H1 (cell line): Measurements from ENCODE around the gene LRRC27. TPM values are rescaled to one million over a fixed set of nuclear protein-coding genes. Genes with fewer than 3 reads are reported as not detected.
"Not testable (repeated sequence)": the region's sequence is repeated elsewhere in the genome, so short reads cannot be mapped to it uniquely, and the experiment has no call there.

Experiments used
- CTCF ChIA-PET: fragments of 300-600 bp; sonication (Branson Sonifier 250); formaldehyde crosslinking; loops from one replicate; lab custom pipeline; 2021; ENCODE audit not compliant: partially characterized antibody; lab: Charles Lee
- POLR2A ChIA-PET: fragments of 300-600 bp; sonication (Branson Sonifier 250); formaldehyde crosslinking; loops from one replicate; lab custom pipeline; 2021; ENCODE audit warnings: inconsistent platforms; ENCODE audit not compliant: partially characterized antibody; lab: Charles Lee
- DNase-seq, 2 experiments: peaks; one replicate each; pipeline versions ENCODE4 v3.0.0 to v3.0.0-alpha.2; 2010 to 2022; ENCODE audit warnings: low spot score in 2 of 2, low read depth in 1 of 2, mixed read lengths in 1 of 2
- FAIRE-seq: peaks from 2 replicates; lab custom pipeline; 2011; peaks lifted over from hg19 to GRCh38; lab: Jason Lieb, UNC
- H2AFZ ChIP-seq: 2 replicates; pipeline ENCODE4 v1.8.1; 2012; ENCODE audit warnings: low read length, inconsistent platforms
- H2AK5ac ChIP-seq: 2 replicates; pipeline ENCODE4 v1.6.1; 2013; ENCODE audit warnings: low read depth, low read length
- H2BK120ac ChIP-seq: replicated peaks from 2 replicates; pipeline ENCODE3; 2013; ENCODE audit warnings: low read depth, low read length, inconsistent platforms
- H2BK12ac ChIP-seq: 2 replicates; pipeline ENCODE4 v1.6.1; 2013; ENCODE audit warnings: low read depth, low read length
- H2BK15ac ChIP-seq: 2 replicates; pipeline ENCODE4 v1.6.1; 2013; ENCODE audit warnings: low read length
- H2BK20ac ChIP-seq: 2 replicates; pipeline ENCODE4 v1.6.1; 2013; ENCODE audit warnings: low read length
- H2BK5ac ChIP-seq: 2 replicates; pipeline ENCODE4 v1.6.1; 2013; ENCODE audit warnings: low read depth, low read length
- H3K14ac ChIP-seq: 2 replicates; pipeline ENCODE4 v1.6.1; 2013; ENCODE audit warnings: inconsistent platforms; ENCODE audit not compliant: insufficient read length
- H3K18ac ChIP-seq: 2 replicates; pipeline ENCODE4 v1.6.1; 2013; ENCODE audit warnings: low read length; ENCODE audit errors: extremely low read depth
- H3K23ac ChIP-seq: 2 replicates; pipeline ENCODE4 v1.6.1; 2013; ENCODE audit warnings: inconsistent platforms; ENCODE audit not compliant: insufficient read length
- H3K23me2 ChIP-seq: 2 replicates; pipeline ENCODE4 v1.6.1; 2013; ENCODE audit warnings: low read depth, low read length
- H3K27ac ChIP-seq: 2 replicates; pipeline ENCODE4 v1.6.1; 2011; ENCODE audit warnings: low read depth, low read length, inconsistent platforms
- H3K27me3 ChIP-seq, 4 experiments: replicated peaks in 1 of 4; 1 replicate in 1 of 4; 2 replicates in 3 of 4; pipeline versions ENCODE4 v1.6.1 to v1.8.1; 2011 to 2013; ENCODE audit warnings: low read length in 3 of 4, mild to moderate bottlenecking in 3 of 4, inconsistent platforms in 2 of 4, mixed read lengths in 2 of 4, moderate library complexity in 1 of 4; ENCODE audit not compliant: control insufficient read depth in 3 of 4, insufficient read depth in 3 of 4; ENCODE audit errors: extremely low read depth in 1 of 4
- H3K36me3 ChIP-seq, 4 experiments: 2 replicates each; pipeline versions ENCODE4 v1.6.1 to v1.8.1; 2011 to 2013; ENCODE audit warnings: mild to moderate bottlenecking in 4 of 4, low read length in 3 of 4, moderate library complexity in 2 of 4, control low read depth in 1 of 4, inconsistent platforms in 1 of 4; ENCODE audit not compliant: insufficient read depth in 4 of 4, control insufficient read depth in 2 of 4
- H3K4ac ChIP-seq: replicated peaks from 2 replicates; pipeline ENCODE3; 2013; ENCODE audit warnings: low read length, low read depth, mixed read lengths, inconsistent platforms; ENCODE audit not compliant: insufficient read length
- H3K4me1 ChIP-seq, 4 experiments: replicated peaks in 1 of 4; 1 replicate in 1 of 4; 2 replicates in 3 of 4; pipeline versions ENCODE4 v1.6.1 to v1.8.1; 2011 to 2013; ENCODE audit warnings: low read length in 3 of 4, inconsistent platforms in 2 of 4, mixed read lengths in 1 of 4; ENCODE audit not compliant: insufficient read depth in 4 of 4, control insufficient read depth in 3 of 4
- H3K4me2 ChIP-seq, 2 experiments: 2 replicates each; pipeline versions ENCODE4 v1.6.1 to v1.8.1; 2011 to 2013; ENCODE audit warnings: low read depth in 2 of 2, low read length in 2 of 2, control low read depth in 1 of 2, inconsistent platforms in 1 of 2, mild to moderate bottlenecking in 1 of 2; ENCODE audit not compliant: insufficient read depth in 1 of 2
- H3K4me3 ChIP-seq, 4 experiments: fragments of 200-600, 300-600 bp in 1 of 4; sonication (generic), shearing (Covaris generic), sonication (Bioruptor Twin) in 1 of 4; 2 replicates each; pipeline versions ENCODE4 v1.5.1 to v1.8.1; 2011 to 2016; ENCODE audit warnings: low read length in 4 of 4, low read depth in 3 of 4, control low read depth in 2 of 4, inconsistent platforms in 2 of 4, mild to moderate bottlenecking in 2 of 4, mixed read lengths in 1 of 4, moderate library complexity in 1 of 4; ENCODE audit not compliant: insufficient read depth in 2 of 4; ENCODE audit errors: extremely low read depth in 1 of 4
- H3K56ac ChIP-seq: replicated peaks from 2 replicates; pipeline ENCODE3; 2013; ENCODE audit warnings: low read depth, mild to moderate bottlenecking, mixed read lengths, low read length, inconsistent platforms; ENCODE audit not compliant: insufficient read length
- H3K79me1 ChIP-seq: 2 replicates; pipeline ENCODE4 v1.6.1; 2013; ENCODE audit warnings: low read depth, low read length, control low read depth
- H3K79me2 ChIP-seq, 2 experiments: 2 replicates each; pipeline versions ENCODE4 v1.6.1 to v1.8.1; 2012 to 2013; ENCODE audit warnings: low read length in 2 of 2, mild to moderate bottlenecking in 2 of 2, inconsistent platforms in 1 of 2; ENCODE audit not compliant: insufficient read depth in 2 of 2, control insufficient read depth in 1 of 2
- H3K9ac ChIP-seq, 4 experiments: replicated peaks in 1 of 4; 1 replicate in 1 of 4; 2 replicates in 3 of 4; pipeline versions ENCODE4 v1.6.1 to v1.8.1; 2011 to 2013; ENCODE audit warnings: low read depth in 3 of 4, low read length in 3 of 4, control low read depth in 2 of 4, mild to moderate bottlenecking in 2 of 4, moderate library complexity in 2 of 4, inconsistent platforms in 1 of 4; ENCODE audit errors: extremely low read depth in 1 of 4
- H3K9me3 ChIP-seq, 2 experiments: 2 replicates each; pipeline versions ENCODE4 v1.6.1 to v1.8.1; 2012 to 2013; ENCODE audit warnings: mild to moderate bottlenecking in 2 of 2, moderate library complexity in 2 of 2, control low read depth in 1 of 2, inconsistent platforms in 1 of 2, low read depth in 1 of 2, low read length in 1 of 2, mixed read lengths in 1 of 2; ENCODE audit not compliant: insufficient read depth in 2 of 2
- H4K20me1 ChIP-seq, 2 experiments: replicated peaks in 1 of 2; 2 replicates each; pipeline versions ENCODE3 to v1.8.1; 2011 to 2013; ENCODE audit warnings: inconsistent platforms in 2 of 2, low read length in 2 of 2, mild to moderate bottlenecking in 1 of 2; ENCODE audit not compliant: insufficient read depth in 2 of 2, control insufficient read depth in 1 of 2
- H4K5ac ChIP-seq: 2 replicates; pipeline ENCODE4 v1.6.1; 2013; ENCODE audit warnings: low read length, low read depth, mixed read lengths, inconsistent platforms; ENCODE audit not compliant: insufficient read length
- H4K8ac ChIP-seq: 2 replicates; pipeline ENCODE4 v1.8.0; 2013; ENCODE audit warnings: mild to moderate bottlenecking, moderate library complexity, low read length, inconsistent platforms; ENCODE audit not compliant: insufficient read depth; ENCODE audit errors: extremely low read depth
- H4K91ac ChIP-seq: replicated peaks from 2 replicates; pipeline ENCODE3; 2013; ENCODE audit warnings: low read length, mixed read lengths, inconsistent platforms; ENCODE audit not compliant: insufficient read length
- GABPA ChIP-seq: IDR thresholded peaks from 2 replicates; pipeline ENCODE4 v1.6.1; 2011; ENCODE audit warnings: mild to moderate bottlenecking, low read length, moderate library complexity, borderline replicate concordance; ENCODE audit not compliant: insufficient read depth
- MAX ChIP-seq: IDR thresholded peaks from 2 replicates; pipeline ENCODE4 v1.6.1; 2012; ENCODE audit warnings: inconsistent platforms
- RAD21 ChIP-seq, 2 experiments: IDR thresholded peaks in 1 of 2; conservative IDR thresholded peaks in 1 of 2; 2 replicates each; pipeline ENCODE4 v1.6.1; 2011; ENCODE audit warnings: low read depth in 2 of 2, low read length in 2 of 2, improper control_type of control experiment in 1 of 2, inconsistent platforms in 1 of 2, mild to moderate bottlenecking in 1 of 2, moderate library complexity in 1 of 2
- TCF12 ChIP-seq: IDR thresholded peaks from 2 replicates; pipeline ENCODE4 v1.6.1; 2011; ENCODE audit warnings: low read depth, mild to moderate bottlenecking, low read length
- WGBS, 2 experiments: shearing (Covaris generic) in 1 of 2; methylation state at CpG; one replicate each; pipeline versions ENCODE4 v1.1.6 to v1.1.7; 2013 to 2015; ENCODE audit warnings: low lambda C conversion rate in 2 of 2, mixed read lengths in 2 of 2, inconsistent platforms in 1 of 2, low coverage in 1 of 2, missing lambda C conversion rate in 1 of 2; ENCODE audit not compliant: insufficient replicate concordance in 2 of 2, insufficient coverage in 1 of 2, insufficient read length in 1 of 2; ENCODE audit errors: extremely low coverage in 1 of 2, missing lambda C conversion rate in 1 of 2; 5-methylcytosine and 5-hydroxymethylcytosine counted together
- polyA plus RNA-seq, 7 experiments: library from polyadenylated mRNA; depleted of rRNA in 3 of 7; stranded (reverse) in 5 of 7; unstranded in 2 of 7; fragments of >200 nt in 5 of 7; fragments of 200-250 nt in 2 of 7; gene quantifications; 1 replicate in 5 of 7; 2 replicates in 1 of 7; 4 replicates in 1 of 7; pipeline versions ENCODE4 v1.2.1 to v1.2.3, GENCODE V29; 2011 to 2013; ENCODE audit warnings: missing spikeins in 2 of 7, mixed read lengths in 2 of 7
- total RNA-seq: library from RNA; stranded (reverse); fragmentation: NEBNext Ultra II Directional; extraction: Animal tissue kit (Norgen Biotek cat#: 25700); gene quantifications from 2 replicates; pipeline ENCODE4 v1.2.1, GENCODE V29; 2021
- TF ChIP-seq, protein P1 (sequence below), 3 experiments: IDR thresholded peaks; 1 replicate in 2 of 3; 2 replicates in 1 of 3; pipeline versions ENCODE4 v1.5.1 to v1.6.1; 2011; ENCODE audit warnings: low read length in 3 of 3, mild to moderate bottlenecking in 3 of 3, inconsistent platforms in 2 of 3, low read depth in 1 of 3, moderate library complexity in 1 of 3; ENCODE audit not compliant: insufficient read depth in 1 of 3; ENCODE audit errors: control extremely low read depth in 1 of 3

LRRC27 gene
- total and polyA plus RNA-seq, 2 of the 8 experiments (the other 6 are each of a cell fraction or from before 2014, with no cell fraction given) = 1.2 to 3.8 TPM

- H3K27me3 ChIP-seq, H3K4me2 ChIP-seq, H2BK15ac ChIP-seq, H3K4me1 ChIP-seq, H2AFZ ChIP-seq, H3K18ac ChIP-seq, POLR2A ChIA-PET, H3K56ac ChIP-seq, H2BK5ac ChIP-seq, H4K5ac ChIP-seq, H3K4me3 ChIP-seq, H2BK12ac ChIP-seq, H3K79me1 ChIP-seq, H3K36me3 ChIP-seq, H3K23ac ChIP-seq, H3K14ac ChIP-seq, H3K9ac ChIP-seq, H3K23me2 ChIP-seq, H2BK120ac ChIP-seq, H4K91ac ChIP-seq, FAIRE-seq, H3K79me2 ChIP-seq, H3K27ac ChIP-seq, H4K20me1 ChIP-seq, H3K9me3 ChIP-seq, H2BK20ac ChIP-seq: not testable (repeated sequence)
- CTCF ChIA-PET = interaction anchor here (0.7 to 3.5 kb wide), 29 partner anchors 9 to 283 kb away, joined by 3 to 18 read pairs (median 4); no protein-coding TSS in a partner anchor
- TF ChIP-seq TCF12 (0 out of 2 replicates have a peak, but pooled peaks have one; percentile 14), RAD21 (IDR thresholded peaks at IDR 0.05 in 1 of 2, conservative IDR thresholded peaks at IDR 0.05 in 1 of 2; ENCODE audit: low read depth in 2 of 2, low read length in 2 of 2) (peak; percentile 71 to 72), MAX (peak; percentile 43), GABPA (peak; percentile 65; the same call in 1 of the 2 replicates)
- TF ChIP-seq, protein P1, sequence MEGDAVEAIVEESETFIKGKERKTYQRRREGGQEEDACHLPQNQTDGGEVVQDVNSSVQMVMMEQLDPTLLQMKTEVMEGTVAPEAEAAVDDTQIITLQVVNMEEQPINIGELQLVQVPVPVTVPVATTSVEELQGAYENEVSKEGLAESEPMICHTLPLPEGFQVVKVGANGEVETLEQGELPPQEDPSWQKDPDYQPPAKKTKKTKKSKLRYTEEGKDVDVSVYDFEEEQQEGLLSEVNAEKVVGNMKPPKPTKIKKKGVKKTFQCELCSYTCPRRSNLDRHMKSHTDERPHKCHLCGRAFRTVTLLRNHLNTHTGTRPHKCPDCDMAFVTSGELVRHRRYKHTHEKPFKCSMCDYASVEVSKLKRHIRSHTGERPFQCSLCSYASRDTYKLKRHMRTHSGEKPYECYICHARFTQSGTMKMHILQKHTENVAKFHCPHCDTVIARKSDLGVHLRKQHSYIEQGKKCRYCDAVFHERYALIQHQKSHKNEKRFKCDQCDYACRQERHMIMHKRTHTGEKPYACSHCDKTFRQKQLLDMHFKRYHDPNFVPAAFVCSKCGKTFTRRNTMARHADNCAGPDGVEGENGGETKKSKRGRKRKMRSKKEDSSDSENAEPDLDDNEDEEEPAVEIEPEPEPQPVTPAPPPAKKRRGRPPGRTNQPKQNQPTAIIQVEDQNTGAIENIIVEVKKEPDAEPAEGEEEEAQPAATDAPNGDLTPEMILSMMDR (IDR thresholded peaks at IDR 0.05; ENCODE audit: control extremely low read depth in 1 of 3, insufficient read depth in 1 of 3, low read depth in 1 of 3, low read length in 3 of 3) = peak; percentile 82 to 93 (median 89)
- Histone ChIP-seq H4K8ac (peak overlapping the region; percentile 82; the same call in 1 of the 2 replicates), H3K4ac (peak overlapping the region; percentile 27), H2AK5ac (peak overlapping the region; percentile 24; the same call in 1 of the 2 replicates)
- peak; percentile 65 to 97 for DNase-seq
- 49% methylated on average over 24 of the region's 44 CpGs; no CpG with 5 or more reads in 1 of the 2 experiments for WGBS, 2 experiments
Observed at GRCh38 chr10:132352462-132353308, 20.7 kb downstream of the LRRC27 start.
